SK-N-SH (cell line): Measurements from ENCODE around the gene MAP3K7. TPM values are rescaled to one million over a fixed set of nuclear protein-coding genes. Genes with fewer than 3 reads are reported as not detected.

Experiments
- CTCF ChIA-PET: fragments of 300-600, 350-600 bp; formaldehyde crosslinking; extraction: SDS; loops from one replicate; lab custom pipeline; 2021; lab: Yijun Ruan, JAX
- POLR2A ChIA-PET: fragments of 350-600 bp; sonication (Branson Sonifier 250); formaldehyde crosslinking; extraction: SDS; loops from one replicate; lab custom pipeline; 2020; ENCODE audit warnings: antibody characterized with exemption, inconsistent platforms; lab: Yijun Ruan, JAX
- DNase-seq: peaks from one replicate; pipeline ENCODE4 v3.0.0; 2012
- H2AFZ ChIP-seq: fragments of 200-600 bp; sonication (generic); 2 replicates; pipeline ENCODE4 v1.8.1; 2016; ENCODE audit warnings: antibody characterized with exemption, mild to moderate bottlenecking, low read depth
- H3F3A ChIP-seq: fragments of 200-600 bp; sonication (generic); replicated peaks from 2 replicates; pipeline ENCODE3; 2016; ENCODE audit warnings: antibody characterized with exemption, mild to moderate bottlenecking; ENCODE audit not compliant: insufficient read depth
- H3K27ac ChIP-seq, 2 experiments: fragments of 200-500 bp in 1 of 2; fragments of 200-600 bp in 1 of 2; sonication (Bioruptor generic) in 1 of 2; sonication (generic), shearing (Covaris generic) in 1 of 2; 2 replicates each; pipeline versions ENCODE4 v1.5.1 to v1.6.1; 2014 to 2016; ENCODE audit warnings: low read depth in 2 of 2, inconsistent platforms in 1 of 2, low read length in 1 of 2, mild to moderate bottlenecking in 1 of 2, mixed read lengths in 1 of 2
- H3K27me3 ChIP-seq: fragments of 200-600 bp; sonication (generic), shearing (Covaris generic); 2 replicates; pipeline ENCODE4 v1.6.1; 2016; ENCODE audit warnings: mixed run types; ENCODE audit not compliant: insufficient read depth
- H3K36me3 ChIP-seq, 2 experiments: fragments of 200-500 bp in 1 of 2; fragments of 200-600 bp in 1 of 2; sonication (Bioruptor generic) in 1 of 2; sonication (generic) in 1 of 2; replicated peaks in 1 of 2; 2 replicates each; pipeline versions ENCODE3 to v1.5.1; 2014 to 2016; ENCODE audit warnings: low read length in 1 of 2, mild to moderate bottlenecking in 1 of 2; ENCODE audit not compliant: insufficient read depth in 2 of 2, control insufficient read depth in 1 of 2
- H3K4me1 ChIP-seq, 2 experiments: fragments of 200-500 bp in 1 of 2; fragments of 200-600 bp in 1 of 2; sonication (Bioruptor generic) in 1 of 2; sonication (generic), shearing (Covaris generic) in 1 of 2; 2 replicates each; pipeline versions ENCODE4 v1.5.1 to v1.6.1; 2014 to 2016; ENCODE audit warnings: low read depth in 1 of 2, low read length in 1 of 2, mixed run types in 1 of 2; ENCODE audit not compliant: insufficient read depth in 2 of 2, control insufficient read depth in 1 of 2
- H3K4me2 ChIP-seq: fragments of 200-600 bp; sonication (generic), shearing (Covaris generic); 2 replicates; pipeline ENCODE4 v1.6.1; 2017; ENCODE audit warnings: mixed run types
- H3K4me3 ChIP-seq, 2 experiments: fragments of 200-500 bp in 1 of 2; fragments of 200-600 bp in 1 of 2; sonication (Bioruptor generic) in 1 of 2; sonication (generic), shearing (Covaris generic) in 1 of 2; 2 replicates each; pipeline versions ENCODE4 v1.5.1 to v1.8.1; 2014 to 2016; ENCODE audit warnings: low read depth in 2 of 2, inconsistent platforms in 1 of 2, low read length in 1 of 2, mild to moderate bottlenecking in 1 of 2, mixed read lengths in 1 of 2, moderate library complexity in 1 of 2
- H3K79me2 ChIP-seq: fragments of 200-600 bp; sonication (generic); 2 replicates; pipeline ENCODE4 v1.8.1; 2017; ENCODE audit warnings: mild to moderate bottlenecking; ENCODE audit not compliant: insufficient read depth
- H3K9ac ChIP-seq: fragments of 200-600 bp; sonication (generic); 2 replicates; pipeline ENCODE4 v1.6.1; 2017; ENCODE audit warnings: mixed run types
- H3K9me2 ChIP-seq: fragments of 200-600 bp; sonication (generic); 2 replicates; pipeline ENCODE4 v1.6.1; 2017; ENCODE audit warnings: mixed run types
- H3K9me3 ChIP-seq: fragments of 200-600 bp; sonication (generic); 2 replicates; pipeline ENCODE4 v1.6.1; 2017; ENCODE audit warnings: mixed run types, mild to moderate bottlenecking, moderate library complexity
- H4K20me1 ChIP-seq: fragments of 200-600 bp; sonication (generic); 2 replicates; pipeline ENCODE4 v1.6.1; 2017; ENCODE audit warnings: mild to moderate bottlenecking, mixed run types; ENCODE audit not compliant: insufficient read depth
- FOSL2 ChIP-seq: IDR thresholded peaks from 2 replicates; pipeline ENCODE4 v1.4.0; 2012; ENCODE audit warnings: low read depth, mild to moderate bottlenecking, moderate library complexity, borderline replicate concordance
- FOXM1 ChIP-seq: IDR thresholded peaks from 2 replicates; pipeline ENCODE4 v1.4.0; 2012; ENCODE audit warnings: low read depth, mild to moderate bottlenecking
- GABPA ChIP-seq: IDR thresholded peaks from 2 replicates; pipeline ENCODE4 v1.4.0; 2012; ENCODE audit warnings: low read depth, mild to moderate bottlenecking
- JUND ChIP-seq: IDR thresholded peaks from 2 replicates; pipeline ENCODE4 v1.4.0; 2012
- MEF2A ChIP-seq: IDR thresholded peaks from 2 replicates; pipeline ENCODE4 v1.4.0; 2012; ENCODE audit warnings: low read depth, borderline replicate concordance
- MXI1 ChIP-seq: IDR thresholded peaks from 2 replicates; pipeline ENCODE4 v1.6.1; 2012; ENCODE audit warnings: mild to moderate bottlenecking, low read depth, low read length, improper control_type of control experiment
- POLR2AphosphoS5 ChIP-seq: IDR thresholded peaks from 2 replicates; pipeline ENCODE4 v1.6.1; 2012; ENCODE audit warnings: low read depth, low read length
- SIN3A ChIP-seq: IDR thresholded peaks from 2 replicates; pipeline ENCODE4 v1.6.1; 2012; ENCODE audit warnings: low read depth, mild to moderate bottlenecking, low read length, moderate library complexity, borderline replicate concordance
- TCF12 ChIP-seq: IDR thresholded peaks from 2 replicates; pipeline ENCODE4 v1.4.0; 2012
- TEAD4 ChIP-seq: IDR thresholded peaks from 2 replicates; pipeline ENCODE4 v1.4.0; 2012; ENCODE audit warnings: mild to moderate bottlenecking, borderline replicate concordance; ENCODE audit not compliant: insufficient read depth
- WGBS: methylation state at CpG from one replicate; pipeline ENCODE4 v1.1.6; 2017; ENCODE audit warnings: low lambda C conversion rate; 5-methylcytosine and 5-hydroxymethylcytosine counted together
- polyA plus RNA-seq, 3 experiments: library from polyadenylated mRNA; depleted of rRNA; stranded (reverse); fragments of >200 nt; gene quantifications; 2 replicates each; pipeline ENCODE4 v1.2.3, GENCODE V29; 2012
- TF ChIP-seq, protein P1 (sequence below): IDR thresholded peaks from 2 replicates; pipeline ENCODE4 v1.4.0; 2012; ENCODE audit warnings: low read depth, borderline replicate concordance
- TF ChIP-seq, protein P2 (sequence below): fragments of 150-350 bp; IDR thresholded peaks from 2 replicates; pipeline ENCODE4 v1.6.1; 2017; ENCODE audit warnings: antibody characterized with exemption, low read length, low read depth, borderline replicate concordance

The MAP3K7 gene
- polyA plus RNA-seq, 1 of the 3 experiments (the other 2 are of a cell fraction) = 21.1 TPM

DNA sequence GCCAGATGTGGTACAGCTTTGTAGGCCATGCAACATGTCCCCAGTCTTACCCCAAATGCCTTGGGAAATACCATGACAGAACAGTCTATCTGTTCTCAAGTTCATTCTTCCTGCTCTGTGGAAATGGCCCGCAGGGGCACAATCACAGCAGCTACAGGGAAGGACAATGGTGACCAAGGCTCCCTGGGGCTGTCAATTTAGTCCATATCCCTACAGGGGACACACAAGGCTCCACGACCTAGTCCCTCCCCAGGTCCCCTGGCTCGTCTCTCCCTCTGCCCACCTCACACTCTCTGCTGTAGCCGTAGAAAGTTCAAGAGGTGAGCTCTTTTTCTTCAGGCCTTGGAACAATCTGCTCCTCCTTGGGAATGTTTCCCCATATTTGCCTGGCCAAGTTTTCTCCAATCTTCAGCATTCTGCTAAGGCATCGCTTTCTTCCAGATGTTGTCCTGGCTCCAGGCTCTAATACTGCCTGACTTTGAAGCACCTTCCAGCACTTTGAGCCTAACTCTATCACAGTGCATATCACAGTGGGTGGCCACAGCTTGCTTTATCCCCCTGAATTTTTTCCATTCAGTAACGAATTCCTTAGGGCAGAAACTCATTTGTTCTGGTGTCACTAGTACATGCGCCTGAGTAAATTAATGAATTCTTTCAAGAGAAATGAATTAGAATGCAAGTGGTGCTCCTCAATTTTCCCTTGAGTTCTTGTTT, 92.6 kb downstream of the MAP3K7 start:
- Histone ChIP-seq H3K27ac (no peak overlapping the region), H3K4me1 (no peaks in the 10 kb centered on the region), H3K9me3 (no peaks in the 10 kb centered on the region), H4K20me1 (no peaks in the 10 kb centered on the region), H3K9ac (no peak overlapping the region), H3K4me3 (no peak overlapping the region), H3K27me3 (no peaks in the 10 kb centered on the region; the same call in 1 of the 2 replicates), H3F3A (no peaks in the 10 kb centered on the region), H3K4me2 (no peak overlapping the region), H2AFZ (no peak overlapping the region), H3K9me2 (no peaks in the 10 kb centered on the region), H3K79me2 (no peaks in the 10 kb centered on the region), H3K36me3 (no peaks in the 10 kb centered on the region)
- CTCF ChIA-PET = interaction anchor here (1.0 to 1.4 kb wide), 3 partner anchors 8 to 554 kb away, joined by 3 to 5 read pairs (median 3); no protein-coding TSS in a partner anchor
- POLR2A ChIA-PET = no interaction called here
- 78% methylated on average over 4 of the region's 7 CpGs for WGBS
- no peak for DNase-seq
- TF ChIP-seq FOXM1 (no peak), JUND (no peak), POLR2AphosphoS5 (no peak), MEF2A (no peak), SIN3A (no peak), TEAD4 (no peak), MXI1 (no peak)
- TF ChIP-seq, protein P1, sequence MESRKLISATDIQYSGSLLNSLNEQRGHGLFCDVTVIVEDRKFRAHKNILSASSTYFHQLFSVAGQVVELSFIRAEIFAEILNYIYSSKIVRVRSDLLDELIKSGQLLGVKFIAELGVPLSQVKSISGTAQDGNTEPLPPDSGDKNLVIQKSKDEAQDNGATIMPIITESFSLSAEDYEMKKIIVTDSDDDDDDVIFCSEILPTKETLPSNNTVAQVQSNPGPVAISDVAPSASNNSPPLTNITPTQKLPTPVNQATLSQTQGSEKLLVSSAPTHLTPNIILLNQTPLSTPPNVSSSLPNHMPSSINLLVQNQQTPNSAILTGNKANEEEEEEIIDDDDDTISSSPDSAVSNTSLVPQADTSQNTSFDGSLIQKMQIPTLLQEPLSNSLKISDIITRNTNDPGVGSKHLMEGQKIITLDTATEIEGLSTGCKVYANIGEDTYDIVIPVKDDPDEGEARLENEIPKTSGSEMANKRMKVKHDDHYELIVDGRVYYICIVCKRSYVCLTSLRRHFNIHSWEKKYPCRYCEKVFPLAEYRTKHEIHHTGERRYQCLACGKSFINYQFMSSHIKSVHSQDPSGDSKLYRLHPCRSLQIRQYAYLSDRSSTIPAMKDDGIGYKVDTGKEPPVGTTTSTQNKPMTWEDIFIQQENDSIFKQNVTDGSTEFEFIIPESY = no peak
- TF ChIP-seq, protein P2, sequence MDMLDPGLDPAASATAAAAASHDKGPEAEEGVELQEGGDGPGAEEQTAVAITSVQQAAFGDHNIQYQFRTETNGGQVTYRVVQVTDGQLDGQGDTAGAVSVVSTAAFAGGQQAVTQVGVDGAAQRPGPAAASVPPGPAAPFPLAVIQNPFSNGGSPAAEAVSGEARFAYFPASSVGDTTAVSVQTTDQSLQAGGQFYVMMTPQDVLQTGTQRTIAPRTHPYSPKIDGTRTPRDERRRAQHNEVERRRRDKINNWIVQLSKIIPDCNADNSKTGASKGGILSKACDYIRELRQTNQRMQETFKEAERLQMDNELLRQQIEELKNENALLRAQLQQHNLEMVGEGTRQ = no peak

DNA sequence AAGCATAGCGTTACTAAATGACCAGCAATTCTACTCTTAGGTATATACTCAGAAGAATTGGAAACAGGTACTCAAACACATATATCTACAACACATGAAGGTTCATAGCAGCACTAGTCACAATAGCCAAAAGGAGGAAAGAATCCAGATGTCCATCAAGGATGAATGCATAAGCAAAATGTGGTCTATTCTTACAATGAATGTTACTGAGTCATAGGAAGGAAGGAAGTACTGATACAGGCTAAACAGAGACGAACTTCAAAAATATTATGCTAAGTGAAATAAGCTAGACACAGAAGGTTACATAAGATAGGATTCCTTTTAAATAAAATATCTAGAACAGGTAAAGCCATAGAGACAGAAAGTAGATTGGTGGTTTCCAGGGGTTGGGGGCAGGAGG, 93.5 kb downstream of the MAP3K7 start:
- no peak for DNase-seq
- H3K9me3 ChIP-seq = no peaks in the 10 kb centered on the region
- no peak overlapping the region for H3K4me3 ChIP-seq
- H3K36me3 ChIP-seq = no peaks in the 10 kb centered on the region
- H3K27ac ChIP-seq = no peak overlapping the region
- H3K27me3 ChIP-seq = no peaks in the 10 kb centered on the region; the same call in 1 of the 2 replicates
- no peak overlapping the region for H3K4me2 ChIP-seq
- POLR2A ChIA-PET = no interaction called here
- CTCF ChIA-PET = interaction anchor here (1.4 to 1.9 kb wide), 3 partner anchors 9 to 553 kb away, joined by 3 to 6 read pairs (median 5); no protein-coding TSS in a partner anchor
- H3K9ac ChIP-seq = no peak overlapping the region
- H3K4me1 ChIP-seq = no peaks in the 10 kb centered on the region
- no peaks in the 10 kb centered on the region for H3K9me2 ChIP-seq
- H3K79me2 ChIP-seq = no peaks in the 10 kb centered on the region
- H3F3A ChIP-seq = no peaks in the 10 kb centered on the region
- 0 out of 2 replicates have a peak overlapping the region, but pooled peaks have one; percentile 17 for H2AFZ ChIP-seq
- no peaks in the 10 kb centered on the region for H4K20me1 ChIP-seq
- peak; percentile 21; the same call in 1 of the 2 replicates for TF ChIP-seq FOSL2
- peak; percentile 49 for TF ChIP-seq TCF12
- peak; percentile 19; the same call in 1 of the 2 replicates for TF ChIP-seq GABPA
- no peak for TF ChIP-seq POLR2AphosphoS5
- WGBS = 51% methylated on average over 2 of the region's 2 CpGs
